ENCODE data around the gene TSTD1.

GRCh38 chr1:161008869-161009510, 29.8 kb downstream of the TSTD1 start:
- TF ChIP-seq CTCF (conservative IDR thresholded peaks at IDR 0.05; ENCODE audit: low read length) (no peak), EZH2phosphoT487 (IDR thresholded peaks at IDR 0.05; ENCODE audit: borderline replicate concordance) (no peak)
